Subcutaneous abdominal adipose tissue (tissue), 5 donors: ENCODE results near the gene HBG2.

Experiments used
- H3K27ac ChIP-seq: one replicate; pipeline ENCODE4 v1.7.0; 2013; ENCODE audit warnings: low read depth, mild to moderate bottlenecking, inconsistent platforms, low read length, moderate library complexity
- H3K27me3 ChIP-seq, 5 donors: one replicate each; pipeline ENCODE4 v1.7.0; 2013; ENCODE audit warnings: low read length in 5 of 5, inconsistent platforms in 1 of 5; ENCODE audit not compliant: control insufficient read depth in 5 of 5, insufficient read depth in 4 of 5
- H3K36me3 ChIP-seq, 5 donors: one replicate each; pipeline ENCODE4 v1.7.0; 2013; ENCODE audit warnings: low read length in 5 of 5; ENCODE audit not compliant: control insufficient read depth in 5 of 5, insufficient read depth in 5 of 5
- H3K4me1 ChIP-seq, 5 donors: one replicate each; pipeline ENCODE4 v1.7.0; 2013; ENCODE audit warnings: low read length in 5 of 5, mild to moderate bottlenecking in 3 of 5, moderate library complexity in 1 of 5; ENCODE audit not compliant: control insufficient read depth in 5 of 5, insufficient read depth in 5 of 5
- H3K4me3 ChIP-seq, 5 donors: one replicate each; pipeline ENCODE4 v1.7.0; 2013; ENCODE audit warnings: low read length in 5 of 5, low read depth in 1 of 5
- H3K9ac ChIP-seq, 5 donors: one replicate each; pipeline ENCODE4 v1.7.0; 2013; ENCODE audit warnings: low read length in 5 of 5, mild to moderate bottlenecking in 4 of 5, moderate library complexity in 3 of 5
- H3K9me3 ChIP-seq, 5 donors: one replicate each; pipeline ENCODE4 v1.7.0; 2013; ENCODE audit warnings: low read length in 5 of 5; ENCODE audit not compliant: control insufficient read depth in 5 of 5
- donor health status: healthy.
- donor health status: healthy.
- donor health status: healthy.
- donor health status: healthy.
- donor health status: healthy.

HBG2 gene

DNA sequence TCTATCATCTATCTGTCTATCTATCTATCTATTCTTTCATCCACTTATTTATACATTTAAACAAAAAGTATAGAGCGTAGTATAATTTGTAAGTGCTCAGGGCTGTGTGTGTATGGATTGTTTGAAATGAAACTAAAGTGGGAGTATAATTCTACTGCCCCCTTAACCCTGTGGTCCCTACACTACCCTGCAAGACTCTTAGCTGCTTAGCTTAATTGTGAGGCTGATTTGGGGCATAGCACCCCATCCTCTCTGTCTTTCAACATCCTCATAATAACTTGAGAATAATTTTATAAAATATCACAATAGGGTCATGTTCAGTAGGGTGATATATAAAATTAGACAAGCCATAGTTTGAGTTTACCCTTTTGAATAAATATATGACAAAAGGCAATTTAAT, 35.5 kb upstream of the HBG2 start:
- no peak overlapping the region for H3K4me3 ChIP-seq
- no peaks in the 10 kb centered on the region for H3K36me3 ChIP-seq
- no peak overlapping the region for H3K9ac ChIP-seq
- H3K27ac ChIP-seq, result no peak overlapping the region
- no peaks in the 10 kb centered on the region for H3K27me3 ChIP-seq
- no peaks in the 10 kb centered on the region for H3K4me1 ChIP-seq
- no peaks in the 10 kb centered on the region for H3K9me3 ChIP-seq

DNA sequence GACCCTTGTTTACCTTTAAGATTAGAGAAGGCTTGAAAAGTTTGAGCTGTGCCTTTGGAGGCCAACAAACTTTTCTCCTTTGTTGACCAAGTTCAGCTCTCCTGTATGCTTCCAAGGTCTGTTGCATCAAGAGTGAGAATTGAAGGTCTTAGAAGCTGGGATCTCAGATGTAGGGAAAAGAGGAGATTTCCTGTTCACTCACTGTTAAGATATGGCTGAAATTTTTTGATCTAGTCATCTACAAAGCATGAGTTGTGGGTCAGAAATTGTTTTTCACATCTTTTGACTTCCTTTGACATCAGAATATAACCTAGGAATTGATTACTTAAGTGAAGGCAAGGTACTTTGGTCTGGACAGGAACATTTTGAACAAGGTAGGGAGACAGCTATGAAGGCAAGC, 35.1 kb upstream of the HBG2 start:
- H3K36me3 ChIP-seq, result no peaks in the 10 kb centered on the region
- no peak overlapping the region for H3K9ac ChIP-seq
- H3K4me1 ChIP-seq, result no peaks in the 10 kb centered on the region
- H3K4me3 ChIP-seq, result no peak overlapping the region
- H3K9me3 ChIP-seq, result no peaks in the 10 kb centered on the region
- no peaks in the 10 kb centered on the region for H3K27me3 ChIP-seq
- H3K27ac ChIP-seq, result no peak overlapping the region

DNA sequence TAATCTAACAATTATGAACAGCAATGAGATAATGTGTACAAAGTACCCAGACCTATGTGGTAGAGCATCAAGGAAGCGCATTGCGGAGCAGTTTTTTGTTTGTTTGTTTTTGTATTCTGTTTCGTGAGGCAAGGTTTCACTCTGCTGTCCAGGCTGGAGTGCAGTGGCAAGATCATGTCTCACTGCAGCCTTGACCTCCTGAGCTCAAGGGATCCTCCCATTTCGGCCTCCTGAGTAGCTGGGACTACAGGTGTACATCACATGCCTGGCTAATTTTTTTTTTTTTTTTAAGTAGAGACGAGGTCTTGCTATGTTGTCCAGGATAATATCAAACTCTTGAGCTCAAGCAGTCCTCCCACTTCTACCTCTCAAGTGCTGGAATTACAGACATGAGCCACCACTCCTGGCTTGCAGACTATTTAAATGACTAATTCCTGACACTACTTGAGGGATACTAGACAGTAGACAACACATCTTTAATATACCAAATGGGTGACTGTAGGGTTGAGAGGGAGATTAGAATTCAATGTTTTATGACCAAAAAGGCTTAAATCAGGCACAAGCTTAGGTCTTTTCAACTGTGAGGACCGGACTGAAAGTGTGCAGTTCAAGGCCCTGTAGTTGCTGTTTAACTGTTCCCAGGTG, 34.4 kb upstream of the HBG2 start:
- Histone ChIP-seq H3K27ac (no peak overlapping the region), H3K36me3 (no peaks in the 10 kb centered on the region), H3K27me3 (no peaks in the 10 kb centered on the region), H3K9ac (no peak overlapping the region), H3K4me1 (no peaks in the 10 kb centered on the region), H3K9me3 (no peaks in the 10 kb centered on the region), H3K4me3 (no peak overlapping the region)

DNA sequence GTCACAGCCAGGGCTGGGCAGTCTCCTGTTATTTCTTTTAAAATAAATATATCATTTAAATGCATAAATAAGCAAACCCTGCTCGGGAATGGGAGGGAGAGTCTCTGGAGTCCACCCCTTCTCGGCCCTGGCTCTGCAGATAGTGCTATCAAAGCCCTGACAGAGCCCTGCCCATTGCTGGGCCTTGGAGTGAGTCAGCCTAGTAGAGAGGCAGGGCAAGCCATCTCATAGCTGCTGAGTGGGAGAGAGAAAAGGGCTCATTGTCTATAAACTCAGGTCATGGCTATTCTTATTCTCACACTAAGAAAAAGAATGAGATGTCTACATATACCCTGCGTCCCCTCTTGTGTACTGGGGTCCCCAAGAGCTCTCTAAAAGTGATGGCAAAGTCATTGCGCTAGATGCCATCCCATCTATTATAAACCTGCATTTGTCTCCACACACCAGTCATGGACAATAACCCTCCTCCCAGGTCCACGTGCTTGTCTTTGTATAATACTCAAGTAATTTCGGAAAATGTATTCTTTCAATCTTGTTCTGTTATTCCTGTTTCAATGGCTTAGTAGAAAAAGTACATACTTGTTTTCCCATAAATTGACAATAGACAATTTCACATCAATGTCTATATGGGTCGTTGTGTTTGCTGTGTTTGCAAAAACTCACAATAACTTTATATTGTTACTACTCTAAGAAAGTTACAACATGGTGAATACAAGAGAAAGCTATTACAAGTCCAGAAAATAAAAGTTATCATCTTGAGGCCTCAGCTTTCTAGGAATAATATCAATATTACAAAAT, 33.7 kb upstream of the HBG2 start:
- Histone ChIP-seq H3K4me1 (no peaks in the 10 kb centered on the region), H3K36me3 (no peaks in the 10 kb centered on the region), H3K9me3 (no peaks in the 10 kb centered on the region), H3K9ac (no peak overlapping the region), H3K27me3 (no peaks in the 10 kb centered on the region), H3K27ac (no peak overlapping the region), H3K4me3 (no peak overlapping the region)

DNA sequence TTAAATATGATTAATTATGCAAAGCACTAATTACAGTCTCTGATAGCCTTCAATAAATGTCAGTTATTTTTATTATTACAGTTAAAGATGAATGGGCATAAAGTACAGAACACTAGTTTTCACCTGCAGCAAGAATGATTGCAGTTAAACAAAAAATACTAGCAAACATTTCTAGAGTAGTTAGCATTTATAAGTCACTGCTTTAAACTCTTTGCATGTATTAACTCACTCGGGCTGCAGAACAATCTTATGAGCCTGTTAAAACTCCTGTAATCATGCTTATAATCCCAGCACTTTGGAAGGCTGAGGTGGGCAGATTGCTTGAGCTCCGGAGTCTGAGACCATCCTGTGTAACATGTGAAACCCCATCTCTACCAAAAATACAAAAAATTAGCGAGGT, 32.3 kb upstream of the HBG2 start:
- Histone ChIP-seq H3K9me3 (no peaks in the 10 kb centered on the region), H3K27me3 (no peaks in the 10 kb centered on the region), H3K4me1 (no peaks in the 10 kb centered on the region), H3K36me3 (no peaks in the 10 kb centered on the region), H3K9ac (no peak overlapping the region), H3K4me3 (no peak overlapping the region), H3K27ac (no peak overlapping the region)

DNA sequence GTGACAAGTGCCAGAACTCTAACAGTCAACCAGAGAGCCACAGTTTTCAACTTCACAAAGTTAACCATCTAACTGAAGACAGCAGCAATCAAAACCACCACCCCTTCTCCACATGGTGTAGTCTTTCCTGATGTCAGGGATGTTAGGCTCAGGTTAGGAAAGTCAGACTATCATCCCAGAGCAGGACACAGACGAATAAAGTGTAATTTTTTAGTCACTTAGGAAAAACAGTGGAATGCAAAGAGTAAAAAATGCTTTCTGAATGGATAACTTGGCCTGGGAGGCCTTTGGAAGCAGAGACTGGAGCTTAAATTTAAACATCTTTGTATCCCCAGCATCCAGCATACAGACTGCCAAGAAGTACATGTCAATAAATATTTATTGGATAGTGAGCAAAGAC, 31.8 kb upstream of the HBG2 start:
- Histone ChIP-seq H3K27ac (no peak overlapping the region), H3K9ac (no peak overlapping the region), H3K4me1 (no peaks in the 10 kb centered on the region), H3K9me3 (no peaks in the 10 kb centered on the region), H3K36me3 (no peaks in the 10 kb centered on the region), H3K27me3 (no peaks in the 10 kb centered on the region), H3K4me3 (no peak overlapping the region)

DNA sequence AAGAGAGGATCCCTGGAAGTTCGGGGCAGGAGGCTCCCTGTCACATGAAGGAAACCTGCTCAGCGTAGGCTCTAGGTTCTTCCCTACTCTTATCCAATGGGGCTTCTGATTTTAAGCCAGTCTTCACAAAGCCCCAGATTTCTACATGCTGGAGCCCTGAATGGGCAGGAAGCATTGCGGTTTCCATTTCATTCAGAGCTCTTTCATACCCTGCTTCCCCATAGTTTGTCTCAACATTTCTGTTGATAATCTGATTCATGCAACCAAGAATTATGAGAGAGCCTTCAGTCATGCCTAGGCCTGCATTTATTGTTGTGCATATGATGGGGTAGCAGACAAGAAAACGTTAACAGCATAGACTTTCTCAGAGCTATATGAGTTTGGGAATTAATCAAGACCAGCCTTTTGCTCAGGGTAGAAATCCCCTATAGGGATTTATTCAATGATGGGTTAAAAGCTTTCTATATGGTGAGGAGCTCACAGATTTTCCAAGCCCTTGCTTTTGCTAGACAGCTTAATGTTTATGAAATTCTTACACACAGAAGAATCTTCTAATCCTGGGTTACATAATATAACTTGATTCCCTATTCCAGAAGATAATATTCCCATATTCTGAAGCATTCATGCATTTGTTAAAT, 31.2 kb upstream of the HBG2 start:
- no peaks in the 10 kb centered on the region for H3K27me3 ChIP-seq
- no peaks in the 10 kb centered on the region for H3K9me3 ChIP-seq
- H3K9ac ChIP-seq, result no peak overlapping the region
- H3K4me1 ChIP-seq, result no peaks in the 10 kb centered on the region
- H3K4me3 ChIP-seq, result no peak overlapping the region
- no peaks in the 10 kb centered on the region for H3K36me3 ChIP-seq
- H3K27ac ChIP-seq, result no peak overlapping the region

DNA sequence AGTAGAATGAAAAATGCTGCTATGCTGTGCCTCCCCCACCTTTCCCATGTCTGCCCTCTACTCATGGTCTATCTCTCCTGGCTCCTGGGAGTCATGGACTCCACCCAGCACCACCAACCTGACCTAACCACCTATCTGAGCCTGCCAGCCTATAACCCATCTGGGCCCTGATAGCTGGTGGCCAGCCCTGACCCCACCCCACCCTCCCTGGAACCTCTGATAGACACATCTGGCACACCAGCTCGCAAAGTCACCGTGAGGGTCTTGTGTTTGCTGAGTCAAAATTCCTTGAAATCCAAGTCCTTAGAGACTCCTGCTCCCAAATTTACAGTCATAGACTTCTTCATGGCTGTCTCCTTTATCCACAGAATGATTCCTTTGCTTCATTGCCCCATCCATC, 30.1 kb upstream of the HBG2 start:
- Histone ChIP-seq H3K36me3 (no peaks in the 10 kb centered on the region), H3K4me1 (no peaks in the 10 kb centered on the region), H3K27me3 (no peaks in the 10 kb centered on the region), H3K4me3 (no peak overlapping the region), H3K9me3 (no peaks in the 10 kb centered on the region), H3K9ac (no peak overlapping the region), H3K27ac (no peak overlapping the region)

DNA sequence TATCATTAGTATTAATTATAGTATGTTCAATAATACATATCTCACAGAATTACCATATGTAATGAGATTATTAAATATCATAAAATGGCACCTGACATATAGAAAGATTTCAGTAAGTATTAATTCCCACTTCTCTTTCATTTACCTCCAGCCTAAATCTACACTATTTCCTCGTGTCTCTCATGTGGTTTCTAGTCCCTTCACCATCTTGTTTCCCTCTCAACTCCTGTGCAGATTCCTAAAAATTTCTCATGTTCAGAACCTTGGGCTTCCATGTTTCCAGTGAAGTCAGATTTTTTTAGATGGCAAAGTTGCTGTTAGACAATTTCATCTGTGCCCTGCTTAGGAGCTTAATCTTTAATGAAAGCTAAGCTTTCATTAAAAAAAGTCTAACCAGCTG, 29.3 kb upstream of the HBG2 start:
- Histone ChIP-seq H3K27ac (no peak overlapping the region), H3K4me1 (no peaks in the 10 kb centered on the region), H3K36me3 (no peaks in the 10 kb centered on the region), H3K4me3 (no peak overlapping the region), H3K9ac (no peak overlapping the region), H3K9me3 (no peaks in the 10 kb centered on the region), H3K27me3 (no peaks in the 10 kb centered on the region)

DNA sequence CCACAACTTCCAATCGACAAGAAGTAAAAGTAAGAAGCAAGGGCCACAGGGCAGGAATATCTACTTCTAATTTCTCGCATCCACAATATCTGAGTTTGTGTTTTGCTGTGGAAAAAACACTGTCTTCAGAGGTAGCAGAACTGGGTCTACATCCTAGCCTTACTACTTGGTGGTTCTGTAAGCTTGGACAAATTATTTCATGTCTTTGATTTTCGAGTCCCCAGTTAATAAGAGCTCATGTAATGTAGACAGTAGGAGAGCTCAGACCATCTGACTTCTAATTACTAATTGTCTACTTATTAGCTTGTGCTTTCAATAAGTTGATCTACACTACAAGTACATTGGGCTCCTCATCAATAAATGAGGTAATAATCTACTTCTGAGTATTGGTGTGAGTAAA, 28.5 kb upstream of the HBG2 start:
- Histone ChIP-seq H3K9ac (no peak overlapping the region), H3K4me3 (no peak overlapping the region), H3K4me1 (no peaks in the 10 kb centered on the region), H3K9me3 (no peaks in the 10 kb centered on the region), H3K36me3 (no peaks in the 10 kb centered on the region), H3K27me3 (no peaks in the 10 kb centered on the region), H3K27ac (no peak overlapping the region)
